D721Med (cell line): Measurements from ENCODE around the gene PIK3R2.

Experiments
- DNase-seq: peaks from one replicate; pipeline ENCODE4 v3.0.0; 2011; ENCODE audit warnings: low spot score; ENCODE audit not compliant: insufficient read length
- FAIRE-seq: peaks from 2 replicates; lab custom pipeline; 2011; peaks lifted over from hg19 to GRCh38; lab: Jason Lieb, UNC
- CTCF ChIP-seq: IDR thresholded peaks from 2 replicates; pipeline ENCODE4 v1.5.1; 2012; ENCODE audit warnings: mild to moderate bottlenecking, control low read depth; ENCODE audit not compliant: insufficient read depth; ENCODE audit errors: missing control alignments

The PIK3R2 gene

GRCh38 chr19:18143902-18144301 is 9.1 kb upstream of the PIK3R2 start:
- no peak for TF ChIP-seq CTCF
- FAIRE-seq: no peak

DNA sequence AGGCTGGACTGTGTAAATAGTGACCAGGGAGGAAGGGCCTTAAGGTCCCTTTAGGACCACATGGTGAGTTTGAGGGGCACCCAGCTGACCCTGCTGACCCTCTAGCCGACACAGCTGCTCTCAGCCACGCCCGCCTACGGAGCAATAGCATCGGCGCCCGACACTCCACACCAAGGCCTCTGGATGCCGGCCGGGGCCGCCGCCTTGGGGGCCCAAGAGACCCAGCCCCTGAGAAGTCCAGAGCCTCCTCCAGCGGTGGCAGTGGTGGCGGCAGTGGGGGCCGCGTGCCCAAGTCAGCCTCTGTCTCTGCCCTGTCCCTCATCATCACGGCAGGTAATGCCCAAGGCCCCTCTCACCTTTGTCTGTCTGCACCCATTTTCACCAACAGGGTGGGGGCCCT is 8.6 kb upstream of the PIK3R2 start:
- TF ChIP-seq CTCF: no peak
- DNase-seq (no peak), FAIRE-seq (no peak)

More at GRCh38 chr19:18143902-18144301, 9.1 kb upstream of the PIK3R2 start:
- no peak for DNase-seq

- FAIRE-seq: no peak
- DNase-seq: no peak
- TF ChIP-seq CTCF: no peak
Observed at GRCh38 chr19:18144906-18145305, 8.1 kb upstream of the PIK3R2 start.

- no peak for FAIRE-seq
- TF ChIP-seq CTCF: no peak
- DNase-seq: no peak
Observed at GRCh38 chr19:18145391-18145999, 7.5 kb upstream of the PIK3R2 start.

DNA sequence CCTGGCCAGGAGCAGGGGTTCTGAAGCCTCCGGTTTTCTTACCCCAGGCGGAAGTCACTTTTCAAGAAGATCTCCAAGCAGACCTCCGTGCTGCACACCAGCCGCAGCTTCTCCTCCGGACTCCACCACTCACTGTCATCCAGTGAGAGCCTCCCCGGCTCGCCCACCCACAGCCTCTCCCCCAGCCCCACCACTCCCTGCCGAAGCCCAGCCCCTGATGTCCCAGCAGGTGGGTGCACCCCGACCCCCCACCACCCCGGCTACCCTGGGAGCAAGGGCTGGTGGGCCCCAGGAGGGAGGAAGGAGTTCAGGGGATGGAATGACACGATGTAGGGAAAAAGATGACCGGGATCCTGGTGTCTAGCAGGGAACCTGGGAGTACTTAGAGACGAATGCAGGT is 5.6 kb upstream of the PIK3R2 start:
- TF ChIP-seq CTCF: no peak
- FAIRE-seq: no peak

GRCh38 chr19:18149596-18149975 is 3.4 kb upstream of the PIK3R2 start:
- DNase-seq (no peak), FAIRE-seq (no peak)
- no peak for TF ChIP-seq CTCF

More for the DNA sequence above, 5.6 kb upstream of the PIK3R2 start:
- no peak for DNase-seq

- DNase-seq (no peak), FAIRE-seq (no peak)
Observed at GRCh38 chr19:18150776-18151624, 2.0 kb upstream of the PIK3R2 start.

More at GRCh38 chr19:18150776-18151624, 2.0 kb upstream of the PIK3R2 start:
- no peak for TF ChIP-seq CTCF
